ENCODE results near the gene POLN.

POLN gene

GRCh38 chr4:2089222-2089621 is 152.7 kb downstream of the POLN start:
- no peak overlapping the region for H3K4me3 ChIP-seq (ENCODE audit: low read depth, low read length)
- no peak for DNase-seq (ENCODE audit: low read depth)
- TF ChIP-seq CTCF (IDR thresholded peaks at IDR 0.05; ENCODE audit: insufficient read depth, low read depth, low read length, missing control alignments) = no peak

- TF ChIP-seq CTCF (IDR thresholded peaks at IDR 0.05; ENCODE audit: insufficient read depth, low read depth, low read length, missing control alignments) = no peak
- H3K4me3 ChIP-seq (ENCODE audit: low read depth, low read length) = no peak overlapping the region
- DNase-seq (ENCODE audit: low read depth) = no peak
These were observed 154.8 kb downstream of the POLN start for GRCh38 chr4:2087170-2087569.

- no peak for DNase-seq (ENCODE audit: low read depth)
- no peak for TF ChIP-seq CTCF (IDR thresholded peaks at IDR 0.05; ENCODE audit: insufficient read depth, low read depth, low read length, missing control alignments)
- H3K4me3 ChIP-seq (ENCODE audit: low read depth, low read length) = no peak overlapping the region
These were observed 156.4 kb downstream of the POLN start for GRCh38 chr4:2085496-2085901.

- no peak for TF ChIP-seq CTCF (IDR thresholded peaks at IDR 0.05; ENCODE audit: insufficient read depth, low read depth, low read length, missing control alignments)
- no peak for DNase-seq (ENCODE audit: low read depth)
- H3K4me3 ChIP-seq (ENCODE audit: low read depth, low read length) = no peak overlapping the region
These were observed 157.6 kb downstream of the POLN start for GRCh38 chr4:2084316-2084715.

- no peak for TF ChIP-seq CTCF (IDR thresholded peaks at IDR 0.05; ENCODE audit: insufficient read depth, low read depth, low read length, missing control alignments)
- DNase-seq (ENCODE audit: low read depth) = no peak
- no peak overlapping the region for H3K4me3 ChIP-seq (ENCODE audit: low read depth, low read length)
These were observed 158.1 kb downstream of the POLN start for GRCh38 chr4:2083826-2084160.

- H3K4me3 ChIP-seq (ENCODE audit: low read depth, low read length) = no peak overlapping the region
- TF ChIP-seq CTCF (IDR thresholded peaks at IDR 0.05; ENCODE audit: insufficient read depth, low read depth, low read length, missing control alignments) = no peak
- DNase-seq (ENCODE audit: low read depth) = no peak
These were observed 158.7 kb downstream of the POLN start for GRCh38 chr4:2083116-2083825.

GRCh38 chr4:2082627-2083026 is 159.3 kb downstream of the POLN start:
- H3K4me3 ChIP-seq (ENCODE audit: low read depth, low read length) = no peak overlapping the region
- TF ChIP-seq CTCF (IDR thresholded peaks at IDR 0.05; ENCODE audit: insufficient read depth, low read depth, low read length, missing control alignments) = no peak
- no peak for DNase-seq (ENCODE audit: low read depth)

Measured in GM12865 (cell line).